Mucosa of stomach (tissue), 1 donor: ENCODE results near the gene CDKN2B-AS1.
"Not testable (repeated sequence)": the region's sequence is repeated elsewhere in the genome, so short reads cannot be mapped to it uniquely, and the experiment has no call there.

ENCODE experiments used
- H3K27me3 ChIP-seq: one replicate; pipeline ENCODE4 v1.7.0; 2013; ENCODE audit warnings: mild to moderate bottlenecking, low read length; ENCODE audit not compliant: control insufficient read depth, insufficient read depth
- H3K36me3 ChIP-seq: one replicate; pipeline ENCODE4 v1.7.0; 2013; ENCODE audit warnings: low read length; ENCODE audit not compliant: control insufficient read depth, insufficient read depth
- H3K4me1 ChIP-seq: one replicate; pipeline ENCODE4 v1.7.0; 2013; ENCODE audit warnings: mild to moderate bottlenecking, low read length; ENCODE audit not compliant: control insufficient read depth, insufficient read depth
- H3K4me3 ChIP-seq: one replicate; pipeline ENCODE4 v1.7.0; 2013; ENCODE audit warnings: low read length
- H3K9ac ChIP-seq: one replicate; pipeline ENCODE4 v1.7.0; 2013; ENCODE audit warnings: mild to moderate bottlenecking, low read length, moderate library complexity
- H3K9me3 ChIP-seq: one replicate; pipeline ENCODE4 v1.7.0; 2013; ENCODE audit warnings: mild to moderate bottlenecking, low read length, moderate library complexity; ENCODE audit not compliant: control insufficient read depth
- donor health status: Pancreatic carcinoma.

CDKN2B-AS1 gene

DNA sequence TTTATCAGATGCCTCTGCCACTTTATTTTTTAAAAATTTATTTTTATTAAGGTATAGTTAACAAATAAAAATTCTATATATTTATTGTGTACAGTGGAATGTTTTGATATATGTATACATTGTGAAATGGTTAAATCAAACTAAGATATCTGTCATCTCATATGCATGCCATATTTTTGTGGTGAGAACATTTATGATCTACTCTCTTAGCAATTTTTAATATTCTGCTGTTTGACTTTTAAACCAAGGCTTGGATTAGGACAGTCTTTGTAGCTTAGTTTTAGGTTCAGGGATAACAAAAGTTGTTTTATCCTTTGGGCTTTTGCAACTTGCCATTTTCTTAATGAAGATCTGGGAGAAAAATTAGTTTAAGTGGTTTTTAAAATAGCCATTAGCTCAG lies 60.5 kb downstream of the CDKN2B-AS1 start:
- Histone ChIP-seq H3K36me3 (no peaks in the 10 kb centered on the region), H3K4me3 (no peak overlapping the region), H3K27me3 (no peaks in the 10 kb centered on the region), H3K9me3 (no peaks in the 10 kb centered on the region), H3K4me1 (no peaks in the 10 kb centered on the region), H3K9ac (no peak overlapping the region)

DNA sequence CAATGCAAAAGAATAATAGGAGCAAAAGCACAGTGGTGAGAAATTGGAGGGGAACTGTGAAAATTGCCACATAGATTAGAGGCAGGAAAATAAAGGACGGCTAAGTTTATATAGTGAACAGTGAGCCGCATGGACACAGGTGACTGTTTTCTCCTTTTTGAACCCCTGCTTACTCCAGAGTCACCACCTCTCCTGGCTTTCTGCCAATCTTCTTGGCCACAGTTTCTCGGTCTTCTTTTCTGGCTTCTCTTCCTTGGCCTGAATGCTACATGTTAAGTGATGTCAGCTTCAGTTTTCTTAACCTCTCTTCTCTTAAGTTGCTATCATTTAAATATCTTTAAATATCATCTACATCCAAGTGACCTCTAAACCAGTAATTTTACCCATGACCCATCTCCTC lies 61.8 kb downstream of the CDKN2B-AS1 start:
- no peaks in the 10 kb centered on the region for H3K4me1 ChIP-seq
- H3K9me3 ChIP-seq = no peaks in the 10 kb centered on the region
- no peaks in the 10 kb centered on the region for H3K27me3 ChIP-seq
- H3K36me3 ChIP-seq = no peaks in the 10 kb centered on the region
- H3K4me3 ChIP-seq = no peak overlapping the region
- H3K9ac ChIP-seq = no peak overlapping the region

DNA sequence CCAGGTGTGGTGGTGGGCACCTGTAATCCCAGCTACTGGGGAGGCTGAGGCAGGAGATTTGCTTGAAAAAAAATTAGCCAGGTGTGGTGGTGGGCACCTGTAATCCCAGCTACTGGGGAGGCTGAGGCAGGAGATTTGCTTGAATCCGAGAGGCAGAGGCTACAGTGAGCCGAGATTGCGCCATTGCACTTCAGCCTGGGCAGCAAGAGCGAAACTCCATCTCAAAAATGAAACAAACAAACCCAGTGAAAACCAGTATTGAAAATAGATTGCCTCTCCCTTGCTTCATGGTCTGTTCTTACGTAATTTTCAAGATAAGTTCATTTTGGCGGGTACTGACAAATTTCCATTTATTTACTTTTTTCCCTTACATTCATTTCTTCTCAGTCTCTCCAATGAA lies 63.4 kb downstream of the CDKN2B-AS1 start:
- not testable (repeated sequence) for H3K4me3 ChIP-seq, H3K36me3 ChIP-seq, H3K9me3 ChIP-seq, H3K4me1 ChIP-seq, H3K27me3 ChIP-seq, H3K9ac ChIP-seq

DNA sequence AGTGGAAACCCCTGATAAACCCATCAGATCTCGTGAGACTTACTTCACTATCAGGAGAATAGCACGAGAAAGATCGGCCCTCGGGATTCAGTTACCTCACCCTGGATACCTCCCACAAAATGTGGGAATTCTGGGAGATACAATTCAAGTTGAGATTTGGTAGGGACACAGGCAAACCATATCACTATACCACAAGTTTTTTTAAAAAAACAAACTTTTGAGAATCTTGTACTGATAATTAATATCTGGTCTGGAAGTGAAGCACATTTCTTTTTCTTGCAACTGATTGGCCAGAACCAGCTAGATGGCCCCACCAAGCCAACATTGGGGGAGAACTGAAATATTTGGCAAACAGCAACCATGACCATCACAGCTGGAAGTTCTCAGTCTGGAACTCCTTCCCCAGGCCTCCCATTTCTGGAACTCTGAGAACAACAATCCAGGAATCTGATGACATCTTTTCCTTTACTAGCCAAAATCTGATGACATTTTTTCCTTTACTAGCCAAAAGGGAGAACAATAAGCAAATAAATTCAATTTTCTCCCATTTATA lies 66.3 kb downstream of the CDKN2B-AS1 start:
- Histone ChIP-seq H3K36me3 (no peaks in the 10 kb centered on the region), H3K9me3 (no peaks in the 10 kb centered on the region), H3K4me3 (no peak overlapping the region), H3K9ac (no peak overlapping the region), H3K27me3 (no peaks in the 10 kb centered on the region), H3K4me1 (no peaks in the 10 kb centered on the region)

DNA sequence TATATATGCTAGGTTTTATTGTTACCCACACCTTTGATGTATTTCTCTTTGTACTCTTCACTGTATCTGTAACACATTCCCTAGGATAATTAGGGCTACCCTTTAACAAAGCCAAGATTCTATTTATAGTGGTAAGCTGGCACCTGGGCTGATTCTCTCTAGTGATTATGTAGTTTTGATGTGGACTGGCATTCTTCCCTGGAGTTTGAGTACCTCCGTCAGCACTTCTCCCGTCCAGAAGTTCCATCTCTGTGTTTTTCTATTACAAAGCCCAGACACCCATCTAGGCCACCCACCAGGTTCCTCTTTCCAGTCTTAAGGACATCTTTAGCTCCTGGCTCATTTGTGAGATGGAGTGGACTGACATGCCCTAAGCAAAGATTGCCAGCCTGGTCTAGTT lies 70.4 kb downstream of the CDKN2B-AS1 start:
- no peak overlapping the region for H3K9ac ChIP-seq
- no peaks in the 10 kb centered on the region for H3K4me1 ChIP-seq
- H3K4me3 ChIP-seq = no peak overlapping the region
- no peaks in the 10 kb centered on the region for H3K9me3 ChIP-seq
- no peaks in the 10 kb centered on the region for H3K36me3 ChIP-seq
- no peaks in the 10 kb centered on the region for H3K27me3 ChIP-seq

DNA sequence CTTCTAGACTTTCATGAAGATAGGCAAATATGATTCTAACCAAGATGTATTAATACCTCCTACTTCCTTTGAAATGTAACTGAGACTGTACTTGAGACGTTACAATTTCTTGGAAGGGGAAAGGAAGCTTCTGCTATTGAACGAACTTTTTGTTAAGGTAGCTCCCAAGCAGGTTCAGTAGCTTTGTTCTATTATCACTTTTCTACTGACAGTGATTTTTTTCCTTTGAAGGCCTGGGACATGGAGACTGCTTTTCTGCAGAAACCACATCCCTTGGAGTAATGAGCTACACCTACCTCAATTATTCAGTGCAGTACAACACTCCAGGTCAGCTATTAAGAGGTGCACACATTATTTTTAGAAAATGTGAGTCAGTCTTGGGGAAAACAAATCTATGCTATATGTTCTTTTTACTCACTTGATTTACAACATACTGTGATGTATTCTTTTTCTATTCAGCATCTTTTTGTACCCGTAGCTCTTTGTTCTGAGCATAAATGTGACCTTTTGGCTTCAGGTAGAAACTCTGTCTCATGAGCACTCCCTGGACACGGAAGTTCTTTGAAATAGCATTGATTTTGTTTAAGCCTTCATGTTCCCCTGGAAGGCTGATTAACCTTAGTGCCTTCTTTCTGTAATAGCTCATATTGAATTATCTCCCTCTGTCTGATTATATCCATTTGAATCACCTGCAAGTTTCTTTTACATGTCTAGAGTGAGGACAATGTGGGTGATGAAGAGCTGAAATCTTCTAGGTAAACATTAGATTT lies 71.0 kb downstream of the CDKN2B-AS1 start:
- Histone ChIP-seq H3K9ac (no peak overlapping the region), H3K9me3 (no peaks in the 10 kb centered on the region), H3K27me3 (no peaks in the 10 kb centered on the region), H3K4me3 (no peak overlapping the region), H3K4me1 (no peaks in the 10 kb centered on the region), H3K36me3 (no peaks in the 10 kb centered on the region)

DNA sequence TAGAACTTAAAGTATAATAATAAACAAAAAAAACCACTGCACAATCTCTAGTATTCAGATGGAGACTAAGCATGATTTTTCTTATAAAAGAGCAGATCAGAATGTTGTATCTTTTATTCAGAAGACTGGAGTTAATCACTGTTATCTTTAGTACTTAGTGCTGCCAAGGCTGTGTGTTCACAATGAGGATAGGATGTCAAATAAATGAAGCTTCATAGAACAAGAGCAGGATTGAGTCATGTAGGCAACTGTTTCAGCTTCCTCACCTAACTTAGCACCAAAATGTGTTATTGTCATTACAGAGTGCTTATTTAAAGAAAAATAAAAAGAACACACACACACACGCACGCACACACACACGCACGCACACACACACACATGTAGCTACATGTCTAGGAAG lies 72.6 kb downstream of the CDKN2B-AS1 start:
- H3K4me3 ChIP-seq = no peak overlapping the region
- no peaks in the 10 kb centered on the region for H3K27me3 ChIP-seq
- no peak overlapping the region for H3K9ac ChIP-seq
- no peaks in the 10 kb centered on the region for H3K9me3 ChIP-seq
- H3K36me3 ChIP-seq = no peaks in the 10 kb centered on the region
- no peaks in the 10 kb centered on the region for H3K4me1 ChIP-seq

DNA sequence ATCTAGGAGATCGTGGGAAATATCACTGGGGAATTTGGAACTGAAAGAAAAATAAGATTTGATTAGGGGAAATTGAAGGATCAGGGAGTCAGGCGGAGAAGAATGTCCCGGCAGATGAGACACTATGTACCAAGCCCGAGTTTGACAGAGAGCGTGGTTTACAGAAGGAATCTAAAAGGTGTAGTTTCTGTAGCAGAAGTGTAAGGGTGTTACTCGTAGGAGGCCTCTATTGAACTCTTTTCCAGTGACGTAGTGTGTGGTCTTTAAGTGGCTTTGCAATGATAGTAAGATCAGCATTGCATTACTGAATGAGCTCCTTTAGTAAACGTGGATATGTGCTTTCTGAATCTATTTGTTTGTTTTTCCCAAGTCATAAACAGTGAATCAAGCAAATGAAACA lies 73.8 kb downstream of the CDKN2B-AS1 start:
- H3K4me3 ChIP-seq = no peak overlapping the region
- no peaks in the 10 kb centered on the region for H3K36me3 ChIP-seq
- H3K9me3 ChIP-seq = no peaks in the 10 kb centered on the region
- H3K9ac ChIP-seq = no peak overlapping the region
- no peaks in the 10 kb centered on the region for H3K4me1 ChIP-seq
- H3K27me3 ChIP-seq = no peaks in the 10 kb centered on the region

DNA sequence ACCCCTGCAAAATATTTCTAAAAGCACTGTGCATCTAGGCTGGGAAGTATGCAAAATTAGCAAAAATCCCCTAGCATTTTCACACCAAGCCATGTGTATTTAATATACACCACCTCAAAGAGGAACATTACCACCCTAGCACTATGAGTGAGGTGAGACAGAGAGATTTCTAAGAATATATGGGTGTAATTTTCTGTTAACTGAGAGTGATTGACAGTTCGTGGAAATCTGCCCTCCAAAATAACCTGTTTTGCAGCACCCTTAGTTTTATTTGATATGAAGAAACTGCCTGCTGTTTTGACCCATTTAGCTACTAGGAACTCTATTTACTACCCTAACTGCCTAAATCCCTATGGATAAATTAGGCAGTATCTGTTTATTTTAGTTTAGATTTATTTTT lies 78.8 kb downstream of the CDKN2B-AS1 start:
- no peak overlapping the region for H3K9ac ChIP-seq
- no peak overlapping the region for H3K4me3 ChIP-seq
- no peaks in the 10 kb centered on the region for H3K36me3 ChIP-seq
- H3K27me3 ChIP-seq = no peaks in the 10 kb centered on the region
- H3K4me1 ChIP-seq = no peaks in the 10 kb centered on the region
- no peaks in the 10 kb centered on the region for H3K9me3 ChIP-seq

DNA sequence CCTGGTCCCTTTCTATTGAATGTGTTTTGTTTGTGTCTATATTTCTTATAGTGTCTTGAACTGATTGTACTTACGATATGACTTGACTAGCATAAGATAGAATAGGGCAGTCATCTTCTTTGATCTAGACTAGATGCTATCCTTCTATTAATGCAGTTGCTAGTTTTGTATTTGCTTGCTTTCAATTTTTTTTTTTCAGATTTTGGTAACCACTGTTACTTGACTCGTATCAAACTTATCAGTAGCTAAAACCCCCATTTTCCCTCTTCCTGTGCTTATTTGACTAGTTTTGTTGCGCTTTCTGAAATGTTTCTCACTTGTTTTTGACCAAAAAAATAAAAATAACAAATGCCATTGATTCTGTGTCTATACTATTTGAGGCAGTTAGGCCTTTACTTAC lies 83.5 kb downstream of the CDKN2B-AS1 start:
- Histone ChIP-seq H3K9me3 (no peaks in the 10 kb centered on the region), H3K36me3 (no peaks in the 10 kb centered on the region), H3K4me1 (no peaks in the 10 kb centered on the region), H3K9ac (no peak overlapping the region), H3K27me3 (no peaks in the 10 kb centered on the region), H3K4me3 (no peak overlapping the region)

DNA sequence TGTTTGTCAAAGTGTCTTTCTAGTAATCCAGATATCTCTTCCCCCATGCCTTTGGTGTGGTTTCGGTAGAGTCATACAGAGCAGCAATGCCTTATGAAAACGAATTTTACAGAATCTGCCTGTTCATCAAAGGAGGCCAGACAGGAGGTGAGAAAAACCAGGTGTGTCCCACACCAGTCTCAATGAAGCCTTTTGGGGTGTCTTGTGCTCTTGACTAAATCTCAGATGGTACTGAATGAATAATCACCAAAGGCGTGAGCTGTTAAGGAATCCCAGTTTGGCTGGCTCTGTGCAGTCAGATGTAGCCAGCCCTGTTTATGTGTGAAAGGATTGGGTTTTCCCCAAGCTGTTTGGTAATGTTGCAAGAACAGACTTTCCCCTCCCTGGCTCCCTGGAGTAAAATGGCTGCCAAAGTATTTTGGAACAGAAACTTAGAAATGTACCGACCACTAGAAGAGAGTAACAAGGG lies 85.3 kb downstream of the CDKN2B-AS1 start:
- no peak overlapping the region for H3K9ac ChIP-seq
- no peaks in the 10 kb centered on the region for H3K9me3 ChIP-seq
- no peaks in the 10 kb centered on the region for H3K27me3 ChIP-seq
- no peak overlapping the region for H3K4me3 ChIP-seq
- no peaks in the 10 kb centered on the region for H3K36me3 ChIP-seq
- peaks cover 6% of the 10 kb centered on the region for H3K4me1 ChIP-seq

DNA sequence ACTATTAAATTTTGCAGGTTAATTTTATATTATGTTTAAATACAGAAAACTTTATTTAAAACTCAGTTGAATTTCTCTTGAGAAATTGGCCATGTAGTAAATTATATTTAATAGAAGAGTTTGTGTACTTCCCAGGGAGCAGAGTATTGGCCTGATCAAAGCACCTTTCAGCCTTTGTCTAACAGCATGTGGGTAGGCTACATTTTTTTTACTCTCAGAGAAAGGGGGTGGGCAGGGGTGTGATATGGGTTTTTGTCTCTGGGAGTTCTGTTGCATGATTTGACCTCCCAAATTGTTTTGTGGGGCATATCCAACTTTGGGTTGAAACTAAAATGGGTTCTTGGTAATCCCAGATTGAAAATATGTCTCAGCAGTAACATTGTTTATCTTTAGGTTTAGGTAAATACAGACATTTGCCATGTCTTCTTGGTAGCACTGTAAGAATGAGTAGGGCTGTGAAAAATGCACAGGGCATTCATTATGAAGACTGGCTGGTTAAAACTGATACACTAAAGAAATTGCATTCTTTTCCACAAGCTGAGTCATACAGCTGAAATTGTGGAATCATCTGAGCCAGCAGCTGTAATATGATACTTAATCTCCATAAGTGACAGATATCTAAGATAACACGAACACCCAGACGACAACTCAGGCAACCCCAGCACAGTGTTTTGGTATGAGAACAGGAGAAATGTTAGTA lies 89.9 kb downstream of the CDKN2B-AS1 start:
- no peak overlapping the region for H3K9ac ChIP-seq
- H3K36me3 ChIP-seq = no peaks in the 10 kb centered on the region
- H3K4me1 ChIP-seq = peaks cover 24% of the 10 kb centered on the region
- H3K4me3 ChIP-seq = no peak overlapping the region
- no peaks in the 10 kb centered on the region for H3K9me3 ChIP-seq
- H3K27me3 ChIP-seq = no peaks in the 10 kb centered on the region
